ENCODE results near the gene ZFP3.
"Not testable (repeated sequence)": the region's sequence is repeated elsewhere in the genome, so short reads cannot be mapped to it uniquely, and the experiment has no call there.

The ZFP3 gene

DNA sequence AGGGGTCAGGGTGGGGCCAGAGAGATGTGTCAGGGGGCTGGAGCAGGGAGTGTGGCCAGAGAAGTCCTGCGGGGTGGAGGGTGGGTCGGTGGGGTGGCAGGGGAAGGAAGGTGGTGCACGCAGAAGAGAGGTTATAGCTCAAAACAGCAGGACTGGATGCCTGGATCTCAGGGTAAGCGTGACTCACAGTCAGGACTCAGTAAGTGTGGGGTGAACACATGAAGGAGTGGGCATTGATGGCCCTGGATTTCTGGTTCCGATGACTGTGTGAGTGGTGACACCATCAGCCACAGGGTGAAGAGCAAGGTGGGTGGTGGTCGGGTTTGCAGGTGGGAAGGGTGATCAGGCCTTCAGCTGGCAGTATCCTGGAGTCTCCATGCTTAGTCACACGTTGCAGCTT is 43.8 kb downstream of the ZFP3 start:
- DNase-seq; in situ Hi-C loops (cut with MboI; ENCODE audit: low pct_unique_long_range_greater_than_20kb, low sequenced_read_pairs): not testable (repeated sequence)

DNA sequence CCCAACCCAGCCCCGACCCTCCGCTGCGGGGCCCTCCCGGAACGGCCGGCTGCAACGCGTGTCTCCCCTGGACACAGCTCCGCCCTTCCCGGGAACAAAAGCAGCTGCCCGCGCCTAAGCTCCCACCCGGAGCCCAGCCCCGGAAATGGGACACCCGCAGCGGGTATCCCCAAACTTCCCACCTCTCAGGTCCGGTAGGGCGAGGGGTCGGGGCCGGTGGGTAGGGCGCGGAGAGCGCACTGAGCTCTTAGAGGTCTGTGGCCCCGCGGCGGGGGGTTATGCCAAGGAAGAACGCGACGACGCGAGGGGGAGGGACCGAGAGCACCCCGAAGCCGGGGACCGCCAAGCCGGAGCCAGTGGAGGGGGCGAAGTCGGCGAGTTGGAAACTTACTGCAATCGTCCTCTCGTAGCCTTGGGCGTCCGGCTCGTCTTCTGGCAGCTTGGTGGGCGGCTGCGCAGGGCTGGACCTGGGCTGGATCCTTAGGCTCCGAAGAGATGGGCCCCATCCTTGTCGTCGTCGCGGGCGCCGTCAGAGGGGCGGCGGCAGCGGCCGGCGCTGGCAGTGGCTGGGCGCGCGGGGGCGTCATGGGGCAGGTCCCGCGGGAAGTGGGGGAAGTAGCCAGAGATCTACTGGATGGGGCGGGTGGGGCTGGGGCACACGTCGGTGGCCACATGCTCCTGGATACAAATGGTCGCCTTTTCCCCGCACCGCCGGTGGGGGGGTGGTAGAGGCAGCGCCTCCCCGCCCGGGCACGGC is 44.5 kb downstream of the ZFP3 start:
- in situ Hi-C loops (cut with MboI; ENCODE audit: low pct_unique_long_range_greater_than_20kb, low sequenced_read_pairs) = no loop called here
- DNase-seq = no peak

DNA sequence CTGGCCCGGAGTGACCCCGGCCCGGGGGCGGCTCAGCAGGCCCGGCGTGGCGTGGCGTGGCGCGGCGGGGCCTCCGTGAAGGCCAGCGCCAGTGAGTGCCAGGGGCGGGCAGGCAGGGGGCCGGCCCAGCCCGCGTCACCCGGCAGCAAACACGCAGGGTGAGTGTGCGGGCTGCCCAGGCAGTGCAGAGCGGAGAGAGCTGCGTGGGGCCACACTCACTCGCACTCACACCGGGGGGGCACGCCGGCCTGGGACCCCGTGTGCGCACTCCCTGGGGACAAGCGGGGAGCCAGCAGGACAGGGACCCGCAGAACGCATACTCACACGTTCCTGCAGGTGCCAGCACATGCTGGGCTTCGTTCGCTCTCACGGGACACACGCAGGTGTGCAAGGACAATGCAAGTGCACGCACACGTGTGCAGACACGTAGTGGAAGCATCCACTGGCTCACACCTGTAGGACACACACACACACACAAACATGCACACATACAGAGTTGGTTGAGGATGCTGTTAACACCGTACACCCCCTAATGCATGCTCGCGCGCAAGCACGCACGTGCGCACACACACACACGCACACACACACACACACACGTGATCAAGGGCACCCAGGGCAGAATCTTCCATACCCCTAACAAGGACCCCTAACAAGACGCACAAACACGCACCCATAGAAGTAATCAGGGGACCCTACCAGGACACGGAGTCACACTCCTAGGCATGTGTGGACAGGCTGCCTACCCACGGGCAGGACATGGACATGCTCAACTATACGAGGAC is 45.3 kb downstream of the ZFP3 start:
- no peak for DNase-seq
- in situ Hi-C loops (cut with MboI; ENCODE audit: low pct_unique_long_range_greater_than_20kb, low sequenced_read_pairs) = no loop called here

DNA sequence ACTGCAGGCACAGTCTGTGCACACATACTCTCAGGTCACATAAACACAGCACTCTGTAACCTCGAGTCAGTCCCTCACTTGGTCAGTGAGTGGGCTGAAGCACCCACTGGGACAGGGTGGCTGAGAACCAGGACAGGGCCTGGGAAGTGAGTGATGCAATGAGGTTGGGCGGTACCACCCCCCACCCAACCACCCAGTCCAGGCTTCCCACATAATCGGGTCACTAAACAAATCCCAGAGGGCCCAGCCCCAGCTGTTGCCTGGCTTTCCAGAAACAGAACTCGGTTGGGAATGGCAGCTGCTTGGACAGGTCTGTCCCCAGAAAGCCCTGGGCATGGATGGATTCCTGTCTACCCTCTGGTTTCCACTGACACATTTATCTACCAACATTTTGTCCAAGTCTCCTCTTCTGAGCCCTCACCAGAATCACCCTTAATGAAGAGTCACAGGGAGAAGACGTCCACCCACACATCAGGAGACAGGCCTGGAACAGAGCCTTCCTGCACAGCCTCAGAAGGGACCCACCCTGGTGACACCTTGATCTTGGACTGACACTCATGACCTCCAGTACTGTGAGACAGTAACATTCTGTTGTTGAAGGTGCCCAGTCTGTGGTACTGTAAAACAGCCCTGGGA is 46.0 kb downstream of the ZFP3 start:
- in situ Hi-C loops (cut with MboI; ENCODE audit: low pct_unique_long_range_greater_than_20kb, low sequenced_read_pairs); DNase-seq: not testable (repeated sequence)

DNA sequence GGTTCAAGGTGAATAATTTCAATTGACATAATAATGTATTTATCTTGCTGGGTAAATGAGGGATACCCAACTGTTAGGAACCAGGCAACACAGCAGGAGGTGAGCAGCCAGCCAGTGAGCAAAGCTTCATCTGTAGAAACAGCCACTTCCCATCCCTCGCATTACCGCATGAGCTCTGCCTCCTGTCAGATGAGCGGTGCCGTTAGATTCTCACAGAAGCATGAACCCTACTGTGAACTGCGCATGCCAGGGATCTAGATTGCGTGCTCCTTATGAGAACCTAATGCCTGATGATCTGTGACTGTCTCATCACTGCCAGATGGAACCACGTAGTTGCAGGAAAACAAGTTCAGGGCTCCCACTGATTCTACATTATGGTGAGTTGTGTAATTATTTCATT is 46.6 kb downstream of the ZFP3 start:
- in situ Hi-C loops (cut with MboI; ENCODE audit: low pct_unique_long_range_greater_than_20kb, low sequenced_read_pairs); DNase-seq: not testable (repeated sequence)

DNA sequence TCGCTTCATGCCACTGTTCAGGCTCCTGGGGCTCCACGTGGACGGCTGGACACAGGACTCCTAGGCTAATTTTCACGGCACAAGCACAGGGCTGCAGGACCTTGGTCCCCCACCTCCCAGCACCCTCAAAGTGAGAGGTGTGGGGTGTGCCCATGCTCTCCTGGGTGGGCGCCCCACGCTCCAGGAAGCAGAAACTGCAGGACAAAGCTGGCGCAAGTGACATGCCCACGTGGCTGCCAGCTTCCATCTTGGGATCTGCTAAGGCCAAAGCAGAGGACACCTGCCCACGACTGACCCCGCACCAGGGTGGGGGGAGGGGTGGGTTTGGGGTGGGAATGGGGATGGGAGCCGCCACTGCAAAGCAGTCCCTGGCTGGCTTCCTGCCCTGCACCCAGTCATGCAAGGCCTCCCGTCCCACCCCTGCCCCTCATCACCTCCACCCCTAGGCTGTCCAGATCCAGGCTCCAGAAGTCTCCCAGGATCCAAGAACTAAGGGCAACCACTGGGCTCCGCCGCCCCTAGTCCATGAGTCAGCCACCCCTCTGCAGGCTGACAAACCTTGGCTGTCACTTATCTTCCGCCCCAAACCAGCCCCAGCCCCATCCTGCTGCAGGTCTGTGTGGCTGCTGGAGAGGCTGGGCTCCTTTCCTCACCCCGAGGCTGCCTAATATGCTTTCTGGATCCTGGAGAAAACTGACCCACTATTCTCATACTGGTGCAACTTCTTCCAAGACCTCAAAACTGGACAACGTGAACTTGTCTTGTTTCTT is 48.6 kb downstream of the ZFP3 start:
- DNase-seq = no peak
- in situ Hi-C loops (cut with MboI; ENCODE audit: low pct_unique_long_range_greater_than_20kb, low sequenced_read_pairs) = no loop called here

DNA sequence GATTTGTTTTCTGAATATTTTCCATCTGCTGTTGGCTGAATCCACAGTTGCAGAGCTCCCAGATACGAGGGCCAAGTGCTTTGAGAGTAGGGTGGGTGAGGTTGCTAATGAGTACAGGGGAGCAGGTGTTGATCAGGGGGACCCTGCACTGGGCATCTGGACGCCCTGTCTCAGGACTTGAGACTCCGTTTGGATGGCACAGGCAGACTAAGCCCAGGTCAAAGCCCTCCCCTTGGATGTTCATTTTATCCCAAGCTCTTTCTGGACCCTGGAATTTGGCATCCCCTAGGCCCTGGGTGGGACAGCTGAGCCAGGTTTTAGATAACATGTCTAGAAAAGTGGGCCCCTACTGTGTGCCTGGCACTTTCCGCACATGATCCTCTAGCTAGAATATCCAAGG is 49.6 kb downstream of the ZFP3 start:
- in situ Hi-C loops (cut with MboI; ENCODE audit: low pct_unique_long_range_greater_than_20kb, low sequenced_read_pairs) = no loop called here
- no peak for DNase-seq

DNA sequence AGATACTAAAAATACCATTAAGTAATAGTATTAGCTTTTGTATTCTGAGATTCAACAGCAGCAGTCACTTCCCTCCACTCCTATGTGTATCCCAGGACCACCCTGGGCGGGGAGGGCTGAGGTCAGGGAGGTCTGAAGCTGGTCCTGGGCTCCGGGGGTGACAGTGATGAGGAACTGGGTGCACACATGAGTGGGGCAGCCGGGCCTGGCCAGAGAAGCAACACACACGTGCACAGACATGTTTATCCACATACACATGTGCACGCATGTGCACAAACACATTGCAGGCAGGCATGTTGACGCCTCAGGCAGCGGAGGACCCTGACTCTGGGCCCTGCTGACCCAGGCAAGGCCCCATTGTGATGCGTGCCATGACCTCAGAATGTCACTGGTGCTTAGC is 50.1 kb downstream of the ZFP3 start:
- not testable (repeated sequence) for DNase-seq

DNA sequence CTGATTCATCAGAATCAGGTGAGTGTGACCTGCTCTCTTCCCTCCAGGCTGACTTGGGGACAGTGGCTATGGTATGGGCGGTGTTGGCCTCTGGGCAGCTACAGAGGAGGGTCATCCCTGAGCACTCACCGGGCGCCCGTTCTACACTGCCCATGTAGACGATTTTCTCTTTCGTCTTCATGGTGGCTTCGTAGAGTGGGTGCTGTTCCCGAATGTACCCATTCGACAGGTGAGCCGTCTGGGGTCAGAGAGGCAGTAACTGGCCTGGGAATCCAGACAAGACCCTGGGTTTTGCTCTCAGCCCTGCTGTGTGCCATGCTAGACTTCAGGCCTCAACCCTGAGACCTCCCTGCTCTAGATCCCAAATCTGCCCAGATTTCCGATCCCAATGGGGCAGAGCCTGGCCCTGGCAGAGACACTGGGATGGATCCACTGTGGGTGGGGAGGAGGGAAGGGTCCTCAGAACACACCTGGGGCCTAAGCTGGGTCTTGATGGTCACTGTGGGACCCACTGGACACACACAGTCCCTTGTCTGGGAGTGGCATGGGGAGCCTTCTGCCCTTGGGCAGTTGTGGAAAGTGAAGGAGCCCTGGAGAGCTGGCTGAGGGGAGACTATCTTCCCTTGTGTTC is 50.8 kb downstream of the ZFP3 start:
- no peak for DNase-seq
- in situ Hi-C loops (cut with MboI; ENCODE audit: low pct_unique_long_range_greater_than_20kb, low sequenced_read_pairs) = no loop called here

More for the DNA sequence above, 50.1 kb downstream of the ZFP3 start:
- in situ Hi-C loops (cut with MboI; ENCODE audit: low pct_unique_long_range_greater_than_20kb, low sequenced_read_pairs) = not testable (repeated sequence)

DNA sequence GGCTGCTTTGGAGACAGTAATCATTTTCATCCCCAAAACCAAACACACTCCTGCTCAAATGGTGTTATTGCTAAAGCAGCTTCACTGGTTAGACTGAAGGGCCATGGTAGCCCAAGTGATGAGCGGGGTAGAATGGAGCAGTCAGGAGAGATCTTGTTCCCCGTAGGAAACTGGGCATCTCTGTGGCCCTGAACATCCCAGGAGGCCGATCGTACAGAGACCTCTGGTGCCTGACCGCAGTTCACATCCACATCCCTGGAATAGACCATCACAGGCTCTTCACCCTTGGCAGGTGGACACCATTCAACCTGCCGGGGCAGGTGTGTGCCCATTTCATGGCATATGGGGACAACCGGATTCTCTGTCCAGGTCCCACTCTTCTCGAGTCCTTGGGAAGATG is 51.5 kb downstream of the ZFP3 start:
- in situ Hi-C loops (cut with MboI; ENCODE audit: low pct_unique_long_range_greater_than_20kb, low sequenced_read_pairs); DNase-seq: not testable (repeated sequence)

DNA sequence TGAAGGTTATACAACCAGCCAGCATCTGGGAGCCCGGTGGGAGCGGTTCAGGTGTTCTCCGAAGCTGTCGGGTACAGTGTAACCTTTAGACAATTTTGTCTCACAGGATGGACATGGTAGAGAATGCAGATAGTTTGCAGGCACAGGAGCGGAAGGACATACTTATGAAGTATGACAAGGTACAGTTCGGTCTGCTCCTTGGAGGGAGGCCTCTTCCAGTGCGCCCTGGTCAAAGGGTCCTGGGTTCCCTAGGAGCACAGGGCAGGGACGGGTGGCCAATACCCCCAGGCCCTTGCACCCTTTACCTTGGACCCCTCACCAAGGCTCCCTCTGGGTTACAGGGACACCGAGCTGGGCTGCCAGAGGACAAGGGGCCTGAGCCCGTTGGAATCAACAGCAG is 52.0 kb downstream of the ZFP3 start:
- not testable (repeated sequence) for DNase-seq

DNA sequence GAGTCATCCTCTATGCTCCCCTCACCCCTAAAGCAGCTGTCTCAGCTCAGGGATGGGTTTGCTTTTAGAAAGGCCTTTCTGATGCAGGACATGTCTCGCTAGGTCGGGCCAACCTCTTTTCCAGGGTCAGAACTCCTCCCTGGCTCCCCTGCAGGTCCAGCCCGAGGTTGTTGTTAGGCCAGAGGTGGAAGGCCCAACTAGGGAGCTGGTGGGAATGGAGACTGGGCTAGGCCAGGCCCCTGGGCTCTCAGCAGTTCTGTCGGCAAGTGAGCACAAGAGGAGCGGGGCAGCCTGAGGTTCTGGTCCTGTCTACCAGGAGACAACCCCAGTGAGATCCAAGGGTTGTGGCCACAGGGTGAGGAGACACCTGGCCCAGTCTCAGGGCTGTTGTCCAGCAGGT is 52.4 kb downstream of the ZFP3 start:
- in situ Hi-C loops (cut with MboI; ENCODE audit: low pct_unique_long_range_greater_than_20kb, low sequenced_read_pairs); DNase-seq: not testable (repeated sequence)

More for the DNA sequence above, 52.0 kb downstream of the ZFP3 start:
- in situ Hi-C loops (cut with MboI; ENCODE audit: low pct_unique_long_range_greater_than_20kb, low sequenced_read_pairs) = not testable (repeated sequence)

DNA sequence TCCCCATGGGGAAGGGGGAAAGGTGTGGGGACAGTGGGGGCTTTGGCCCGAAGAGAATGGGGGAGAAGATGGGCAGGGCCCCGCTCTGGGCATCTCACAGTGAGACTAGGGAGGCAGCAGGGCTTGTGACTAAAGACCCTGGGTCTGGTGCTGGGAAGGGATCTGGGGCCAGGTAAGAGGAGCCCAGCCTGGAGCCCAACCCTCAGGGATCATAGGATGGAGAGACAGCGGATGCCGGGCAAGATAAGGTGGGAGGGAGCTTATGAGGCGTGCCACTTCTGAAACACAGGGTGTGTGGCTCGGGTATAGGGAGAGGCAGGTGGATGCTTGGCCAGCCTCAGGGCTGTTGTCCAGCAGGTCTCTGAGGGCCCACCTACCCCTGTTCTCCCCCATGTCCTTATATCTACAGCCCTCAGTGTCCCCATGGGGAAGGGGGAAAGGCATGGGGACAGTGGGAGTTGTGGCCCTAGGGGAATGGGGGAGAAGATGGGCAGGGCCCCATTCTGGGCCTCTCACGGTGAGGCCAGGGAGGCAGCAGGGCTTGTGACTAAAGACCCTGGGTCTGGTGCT is 53.0 kb downstream of the ZFP3 start:
- DNase-seq = no peak
- in situ Hi-C loops (cut with MboI; ENCODE audit: low pct_unique_long_range_greater_than_20kb, low sequenced_read_pairs) = no loop called here

DNA sequence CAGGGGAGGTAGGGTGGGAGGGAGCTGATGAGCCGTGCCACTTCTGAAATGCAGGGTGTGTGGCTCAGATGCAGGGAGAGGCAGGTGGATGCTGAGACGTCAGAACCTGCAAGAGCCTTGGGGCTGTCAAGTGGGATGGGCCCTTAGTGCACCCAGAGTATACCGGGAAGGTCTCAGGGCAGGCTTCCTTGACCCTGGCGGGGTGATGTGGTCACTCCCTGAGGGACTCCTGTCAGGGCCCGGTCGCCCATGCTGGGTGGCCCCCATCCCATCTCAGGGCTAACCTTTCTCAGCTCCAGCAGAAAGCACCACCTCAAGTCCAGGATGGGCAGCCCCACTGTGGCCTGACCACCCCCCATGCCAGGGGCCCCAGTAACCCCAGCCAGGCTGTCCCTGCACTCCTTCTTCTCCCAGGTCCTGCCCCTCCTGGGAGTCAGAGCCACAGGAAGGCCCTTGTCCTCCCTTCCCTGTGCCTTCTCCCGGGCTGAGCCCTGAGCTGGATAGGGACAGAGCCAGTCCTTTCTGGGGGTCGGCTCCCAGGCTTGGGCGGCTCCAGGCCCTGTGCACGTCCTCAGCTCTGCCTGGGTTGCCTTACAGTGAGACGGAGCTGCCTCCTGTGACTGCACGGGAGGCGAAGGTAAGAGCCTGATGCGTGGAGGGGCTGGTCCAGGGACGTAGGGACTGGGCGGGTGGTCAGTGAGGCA is 53.7 kb downstream of the ZFP3 start:
- in situ Hi-C loops (cut with MboI; ENCODE audit: low pct_unique_long_range_greater_than_20kb, low sequenced_read_pairs); DNase-seq: not testable (repeated sequence)

DNA sequence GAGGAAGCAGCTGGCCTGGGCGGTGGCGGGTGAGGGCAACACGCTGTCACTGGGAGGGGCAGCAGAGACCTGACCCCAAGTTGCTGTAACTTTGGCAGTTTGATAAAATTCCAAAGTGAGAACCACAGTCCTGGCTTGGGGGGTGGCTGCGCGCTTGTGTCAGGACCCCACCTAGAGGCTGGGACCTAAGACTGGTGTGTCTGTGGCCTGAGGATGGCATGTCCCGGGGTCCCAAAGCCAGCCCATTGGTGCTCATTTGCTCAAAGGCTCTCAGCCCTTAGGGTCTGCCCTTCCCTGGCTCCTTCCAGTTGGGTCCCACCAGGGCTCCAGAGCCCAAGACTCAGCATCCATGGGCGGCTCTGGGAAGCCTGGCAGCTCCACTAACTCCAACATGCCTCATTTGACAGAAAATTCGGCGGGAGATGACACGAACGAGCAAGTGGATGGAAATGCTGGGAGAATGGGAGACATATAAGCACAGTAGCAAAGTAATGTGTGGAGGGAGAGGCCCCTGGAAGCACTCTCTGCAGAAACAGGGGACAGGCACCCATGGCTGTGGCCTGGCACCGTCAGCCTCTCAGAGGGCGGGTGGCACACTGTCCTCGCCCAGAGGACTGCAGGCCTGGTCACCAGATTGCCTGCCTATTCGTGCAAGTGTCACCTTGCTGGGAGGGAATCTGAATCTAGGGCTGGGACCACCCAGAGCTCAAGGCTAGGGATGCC is 54.4 kb downstream of the ZFP3 start:
- in situ Hi-C loops (cut with MboI; ENCODE audit: low pct_unique_long_range_greater_than_20kb, low sequenced_read_pairs); DNase-seq: not testable (repeated sequence)

DNA sequence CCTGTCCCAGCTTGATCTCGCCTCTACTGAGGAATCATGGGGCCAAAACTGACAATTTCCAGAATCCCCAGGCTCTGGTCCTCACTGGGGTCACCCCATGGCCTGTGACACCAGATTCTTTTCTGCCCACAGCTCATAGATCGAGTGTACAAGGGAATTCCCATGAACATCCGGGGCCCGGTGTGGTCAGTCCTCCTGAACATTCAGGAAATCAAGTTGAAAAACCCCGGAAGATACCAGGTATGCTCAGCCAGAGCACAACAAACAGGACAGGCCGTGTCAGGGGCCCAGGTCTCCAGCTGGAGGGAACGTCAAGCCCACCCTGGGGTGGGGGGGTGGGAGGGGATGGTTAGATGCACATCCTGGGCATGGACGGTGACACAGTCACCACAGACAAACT is 55.0 kb downstream of the ZFP3 start:
- in situ Hi-C loops (cut with MboI; ENCODE audit: low pct_unique_long_range_greater_than_20kb, low sequenced_read_pairs) = no loop called here
- no peak for DNase-seq

DNA sequence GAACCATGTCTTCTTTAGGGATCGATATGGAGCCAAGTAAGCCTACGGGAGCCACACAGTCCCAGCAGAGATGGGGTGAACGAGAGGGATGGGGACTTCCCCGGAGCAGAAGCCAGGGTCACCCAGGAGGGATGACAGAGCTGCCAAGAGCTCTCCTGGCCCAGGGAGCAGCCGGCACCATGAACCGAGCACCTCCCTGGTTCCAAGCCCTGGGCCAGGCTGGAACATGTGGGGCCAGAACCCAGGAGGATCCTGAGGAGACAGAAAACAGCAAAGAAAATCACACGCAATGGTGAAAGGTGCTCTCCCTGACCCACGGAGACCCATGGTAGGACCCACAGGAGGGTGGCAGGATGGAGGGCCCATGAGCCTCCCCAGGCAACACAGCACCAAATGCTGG is 55.7 kb downstream of the ZFP3 start:
- in situ Hi-C loops (cut with MboI; ENCODE audit: low pct_unique_long_range_greater_than_20kb, low sequenced_read_pairs); DNase-seq: not testable (repeated sequence)
